HG03108 (cell line): ENCODE results near the gene RFC3.
"Not testable (repeated sequence)": the region's sequence is repeated elsewhere in the genome, so short reads cannot be mapped to it uniquely, and the experiment has no call there.

Source experiments
- ATAC-seq: cut with Tn5 transposase; IDR thresholded peaks from one replicate; pipeline ENCODE4 v1.9.1; 2021; ENCODE audit warnings: moderate library complexity; ENCODE audit not compliant: unreplicated experiment

RFC3 gene

GRCh38 chr13:33806470-33807248, 11.3 kb upstream of the RFC3 start:
- no peak for ATAC-seq

- not testable (repeated sequence) for ATAC-seq
Observed at GRCh38 chr13:33812829-33813228, 5.1 kb upstream of the RFC3 start.

GRCh38 chr13:33815011-33815550, 2.9 kb upstream of the RFC3 start:
- ATAC-seq, result no peak

- ATAC-seq, result no peak
Observed at GRCh38 chr13:33816912-33817311, 1.0 kb upstream of the RFC3 start.

GRCh38 chr13:33817513-33817900, 442 bp upstream of the RFC3 start:
- ATAC-seq, result no peak

GRCh38 chr13:33825083-33825482, 7.1 kb downstream of the RFC3 start:
- ATAC-seq, result no peak

- no peak for ATAC-seq
Observed at GRCh38 chr13:33827139-33827538, 9.2 kb downstream of the RFC3 start.

GRCh38 chr13:33828431-33829129, 10.6 kb downstream of the RFC3 start:
- no peak for ATAC-seq

GRCh38 chr13:33832872-33833271, 14.9 kb downstream of the RFC3 start:
- ATAC-seq, result no peak

- ATAC-seq, result no peak
Observed at GRCh38 chr13:33838647-33839046, 20.7 kb downstream of the RFC3 start.

GRCh38 chr13:33840402-33840801, 22.5 kb downstream of the RFC3 start:
- ATAC-seq, result no peak

GRCh38 chr13:33842207-33842606, 24.3 kb downstream of the RFC3 start:
- no peak for ATAC-seq

GRCh38 chr13:33842986-33843385, 25.0 kb downstream of the RFC3 start:
- ATAC-seq, result no peak

GRCh38 chr13:33845572-33846302, 27.8 kb downstream of the RFC3 start:
- ATAC-seq, result no peak

GRCh38 chr13:33846303-33847062, 28.5 kb downstream of the RFC3 start:
- ATAC-seq, result no peak

GRCh38 chr13:33849211-33849610, 31.3 kb downstream of the RFC3 start:
- ATAC-seq, result no peak

- no peak for ATAC-seq
Observed at GRCh38 chr13:33855371-33855895, 37.5 kb downstream of the RFC3 start.

GRCh38 chr13:33859691-33860303, 41.8 kb downstream of the RFC3 start:
- no peak for ATAC-seq

GRCh38 chr13:33860526-33860925, 42.6 kb downstream of the RFC3 start:
- ATAC-seq, result no peak

GRCh38 chr13:33862016-33862415, 44.1 kb downstream of the RFC3 start:
- ATAC-seq, result no peak
